ENCODE measurements around the gene CCL22. TPM values are rescaled to one million over a fixed set of nuclear protein-coding genes. Genes with fewer than 3 reads are reported as not detected.

CCL22 gene
- polyA plus RNA-seq, 2 of the 4 experiments (the other 2 are of a cell fraction): not detected

- DNase-seq (ENCODE audit: low read depth in 1 of 2, low spot score in 1 of 2) (no peak), ATAC-seq (no peak; a peak in 1 of 6 replicates), FAIRE-seq (no peak)
- Histone ChIP-seq H3K4me3 (no peak overlapping the region), H3K4me2 (no peak overlapping the region), H3K4me1 (peaks cover 10% of the 10 kb centered on the region; the same call in 2 of the 3 replicates), H3K9me3 (peaks cover 7% of the 10 kb centered on the region; the same call in 1 of the 3 replicates), H3K27ac (no peak overlapping the region)
- TF ChIP-seq ELK1 (IDR thresholded peaks at IDR 0.05; ENCODE audit: low read depth, low read length): no peak
- no peak for TF ChIP-seq RCOR1 (IDR thresholded peaks at IDR 0.05; ENCODE audit: low read depth, low read length)
- no peak for TF ChIP-seq EHF (CRISPR knock-in tag; IDR thresholded peaks at IDR 0.05)
- no peak for TF ChIP-seq ZFP36 (IDR thresholded peaks at IDR 0.05; ENCODE audit: borderline replicate concordance, partially characterized antibody)
- TF ChIP-seq NR3C1 (IDR thresholded peaks at IDR 0.05): no peak
- no peak for TF ChIP-seq JUNB (IDR thresholded peaks at IDR 0.05)
- TF ChIP-seq BHLHE40 (IDR thresholded peaks at IDR 0.05; ENCODE audit: low read depth, low read length): no peak
- TF ChIP-seq E2F6 (IDR thresholded peaks at IDR 0.05; ENCODE audit: borderline replicate concordance, low read depth): no peak
- no peak for TF ChIP-seq MAX (IDR thresholded peaks at IDR 0.05)
- no peak for TF ChIP-seq NPAS2 (CRISPR knock-in tag; IDR thresholded peaks at IDR 0.05; ENCODE audit: borderline replicate concordance)
- no peak for TF ChIP-seq CTCF (IDR thresholded peaks at IDR 0.05)
- TF ChIP-seq TP53 (CRISPR knock-in tag; IDR thresholded peaks at IDR 0.05): no peak
- no peak for TF ChIP-seq EHMT2 (IDR thresholded peaks at IDR 0.05; ENCODE audit: low read depth)
- TF ChIP-seq KDM1A (IDR thresholded peaks at IDR 0.05; ENCODE audit: low read depth): no peak
- TF ChIP-seq ZC3H11A (IDR thresholded peaks at IDR 0.05): no peak
- no peak for TF ChIP-seq PBX3 (IDR thresholded peaks at IDR 0.05)
- no peak for TF ChIP-seq HOXB5 (CRISPR knock-in tag; IDR thresholded peaks at IDR 0.05)
- no peak for TF ChIP-seq HOXB13 (CRISPR knock-in tag; IDR thresholded peaks at IDR 0.05; ENCODE audit: low read depth)
- no peak for TF ChIP-seq CEBPB (IDR thresholded peaks at IDR 0.05)
- no peak for TF ChIP-seq REST (IDR thresholded peaks at IDR 0.05)
- CTCF ChIA-PET: interaction anchor here (0.6 to 1.2 kb wide), 7 partner anchors 18 to 172 kb away, joined by 3 to 5 read pairs (median 3); partner anchors contain the start of gene CX3CL1
- 79% methylated on average over 2 of the region's 2 CpGs for WGBS (ENCODE audit: missing lambda C conversion rate)
- POLR2A ChIA-PET: no interaction called here
Measured at GRCh38 chr16:57348327-57348726, 10.3 kb upstream of the CCL22 start.

All from A549 (cell line).